Activated naive CD4-positive, alpha-beta T cell treated with Interleukin-2 at 50 U/mL for 16 hours (primary cell): ENCODE results near the gene ZBTB4.

Source experiments
- DNase-seq: peaks from one replicate; pipeline ENCODE4 v3.0.0-alpha.2; 2020

Gene ZBTB4

GRCh38 chr17:7417056-7417655 lies 62.3 kb downstream of the ZBTB4 start:
- no peak for DNase-seq

DNA sequence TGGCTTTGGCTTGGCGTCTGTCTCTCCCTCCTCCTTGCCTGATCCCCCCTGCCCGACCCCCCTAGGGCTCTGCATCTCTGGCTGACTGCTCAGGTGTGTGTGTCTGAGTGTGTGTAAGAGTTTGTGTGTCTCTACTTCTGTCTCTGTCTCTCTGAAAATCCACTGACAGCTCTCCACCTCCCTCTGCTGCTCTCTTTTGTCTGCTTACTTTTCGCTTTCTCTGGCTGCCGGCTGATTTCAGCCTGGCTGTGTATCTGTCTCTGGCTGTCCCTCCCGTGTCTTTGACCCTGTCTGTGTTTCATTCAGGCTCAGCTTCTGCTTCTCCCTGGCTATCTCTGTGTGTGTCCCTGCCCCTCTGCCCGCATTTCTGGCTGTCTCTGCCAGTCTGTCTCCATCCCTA lies 63.1 kb downstream of the ZBTB4 start:
- DNase-seq = no peak

DNA sequence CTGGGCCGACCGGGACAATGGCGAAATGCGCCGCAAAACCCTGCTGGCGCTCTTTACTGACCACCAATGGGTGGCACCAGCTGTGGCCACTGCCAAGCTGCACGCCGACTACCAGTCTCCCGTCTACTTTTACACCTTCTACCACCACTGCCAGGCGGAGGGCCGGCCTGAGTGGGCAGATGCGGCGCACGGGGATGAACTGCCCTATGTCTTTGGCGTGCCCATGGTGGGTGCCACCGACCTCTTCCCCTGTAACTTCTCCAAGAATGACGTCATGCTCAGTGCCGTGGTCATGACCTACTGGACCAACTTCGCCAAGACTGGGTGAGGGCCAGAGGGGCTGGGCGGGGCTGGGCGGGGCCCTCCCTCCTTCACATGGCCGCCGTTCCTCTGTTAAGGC lies 63.6 kb downstream of the ZBTB4 start:
- no peak for DNase-seq

DNA sequence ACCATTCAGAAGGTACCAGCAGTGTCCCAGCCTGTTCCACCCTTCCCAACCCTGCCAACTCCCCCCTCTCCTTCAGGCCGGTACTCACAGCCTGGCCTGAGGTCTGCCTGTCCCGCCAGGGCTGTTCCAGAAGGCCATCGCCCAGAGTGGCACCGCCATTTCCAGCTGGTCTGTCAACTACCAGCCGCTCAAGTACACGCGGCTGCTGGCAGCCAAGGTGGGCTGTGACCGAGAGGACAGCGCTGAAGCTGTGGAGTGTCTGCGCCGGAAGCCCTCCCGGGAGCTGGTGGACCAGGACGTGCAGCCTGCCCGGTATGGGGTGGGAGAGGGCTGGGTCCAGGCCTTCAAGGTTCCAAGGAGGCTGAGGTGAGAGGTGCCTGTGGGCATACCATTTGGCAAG lies 64.6 kb downstream of the ZBTB4 start:
- no peak for DNase-seq

GRCh38 chr17:7413346-7413985 lies 66.0 kb downstream of the ZBTB4 start:
- DNase-seq = no peak

- no peak for DNase-seq
These were observed 68.0 kb downstream of the ZBTB4 start for GRCh38 chr17:7411427-7411750.

DNA sequence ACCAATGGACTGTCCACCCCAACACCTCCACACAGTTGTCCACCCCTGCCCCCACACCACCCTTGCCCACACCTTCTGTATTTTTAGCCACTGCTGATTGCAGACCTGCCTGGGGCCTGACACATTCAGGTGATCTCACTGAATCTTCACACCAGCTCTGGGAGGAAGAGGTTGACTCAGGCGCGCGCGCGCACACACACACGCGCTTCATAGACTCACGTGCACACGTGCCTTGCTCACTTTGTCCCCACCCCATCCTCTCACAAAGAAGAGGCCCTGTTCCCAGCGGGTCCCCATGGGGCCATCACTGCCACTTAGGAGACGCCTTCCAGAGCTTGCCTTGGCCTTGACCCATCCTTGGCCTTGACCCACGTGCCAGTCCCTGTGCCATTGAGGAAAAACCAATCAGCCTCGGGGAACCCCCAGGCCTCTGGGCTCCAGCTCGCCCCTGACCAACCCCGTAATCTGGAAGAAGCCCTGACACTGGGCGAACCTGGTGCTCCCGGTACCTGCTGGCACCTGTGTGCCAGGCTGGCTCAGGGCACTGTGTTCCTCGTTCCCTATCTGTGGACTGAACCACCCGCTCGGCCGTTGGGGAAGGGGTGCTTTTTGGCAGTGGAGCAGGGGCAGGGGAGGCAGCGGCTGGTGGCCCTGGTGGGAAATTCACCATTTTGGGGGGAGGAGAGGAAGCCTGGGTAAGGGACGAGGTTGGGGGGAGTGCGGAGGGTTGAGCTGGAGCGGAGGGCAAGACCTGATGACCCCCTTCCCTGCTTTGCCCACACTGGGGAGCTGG lies 68.6 kb downstream of the ZBTB4 start:
- DNase-seq = no peak

DNA sequence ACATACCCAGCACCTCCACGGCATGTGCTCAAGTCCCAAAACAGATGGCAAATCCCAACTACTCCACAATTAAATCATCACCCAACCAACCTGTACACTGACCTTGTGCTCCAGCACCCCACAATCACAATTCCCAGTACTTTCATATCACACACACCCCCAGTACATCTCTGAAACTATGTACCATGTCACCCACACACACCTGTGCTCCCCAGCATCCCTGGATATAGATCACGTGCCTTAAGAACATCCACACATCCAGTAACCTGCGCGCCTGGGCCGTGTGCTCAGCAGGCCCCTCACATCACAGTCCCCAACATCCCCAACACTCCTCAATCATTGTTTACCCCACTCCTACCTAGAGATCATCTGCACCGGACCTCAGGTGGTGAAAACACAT lies 69.7 kb downstream of the ZBTB4 start:
- DNase-seq = no peak
